Parietal lobe (tissue), 1 donor: ENCODE measurements around the gene LENG1. TPM values are rescaled to one million over a fixed set of nuclear protein-coding genes. Genes with fewer than 3 reads are reported as not detected.

Experiments used
- total RNA-seq: library from RNA; depleted of rRNA; stranded (reverse); fragments of >200 nt; gene quantifications from one replicate; pipeline ENCODE4 v1.2.3, GENCODE V29; 2014

Gene LENG1
- 4.7 TPM for total RNA-seq

GRCh38 chr19:54159352-54160181 lies at the start of gene LENG1:
Gene LENG1 (minus strand): TSS chr19:54159721. CDS start chr19:54159695, 26 bp downstream.

GRCh38 chr19:54191011-54191810 lies 31.7 kb upstream of the LENG1 start, which contains the start of gene TSEN34:
Gene TSEN34 (plus strand): TSS chr19:54191308. CDS start chr19:54191365, 57 bp downstream.

GRCh38 chr19:54189145-54189734 lies 29.7 kb upstream of the LENG1 start, which contains the start of gene MBOAT7:
Gene MBOAT7 (minus strand): TSS chr19:54189580. CDS start chr19:54188508, 1,072 bp downstream.

GRCh38 chr19:54172471-54173358 lies 13.2 kb upstream of the LENG1 start, which contains the start of gene TMC4:
Gene TMC4 (minus strand): TSS chr19:54173160. CDS start chr19:54173117, 43 bp downstream.

GRCh38 chr19:54137699-54138488 lies 21.6 kb downstream of the LENG1 start, which contains the start of gene CNOT3:
Gene CNOT3 (plus strand): TSS chr19:54137762. CDS start chr19:54142979, 5,217 bp downstream.

GRCh38 chr19:54115109-54116063 lies 44.1 kb downstream of the LENG1 start, which contains the start of the genes PRPF31 and TFPT:
Gene PRPF31 (plus strand): TSS chr19:54115754. CDS start chr19:54118279, 2,525 bp downstream.
Gene TFPT (minus strand): TSS chr19:54115657. CDS start chr19:54115269, 388 bp downstream.

Other genes starting within 250 kb of the LENG1 start
- gene CACNG8, start 196.8 kb downstream of the LENG1 start, total RNA-seq, result 8.5 TPM
- gene CACNG6, start 168.1 kb downstream of the LENG1 start, total RNA-seq, result not detected
- not detected for gene VSTM1, start 95.8 kb downstream of the LENG1 start, total RNA-seq
- gene TARM1, start 78.4 kb downstream of the LENG1 start, total RNA-seq, result not detected
- gene OSCAR, start 58.9 kb downstream of the LENG1 start, total RNA-seq, result not detected
- 8.1 TPM for gene NDUFA3, start 56.9 kb downstream of the LENG1 start, total RNA-seq
- 6.3 TPM for gene TFPT, start 44.1 kb downstream of the LENG1 start, total RNA-seq
- 31.9 TPM for gene PRPF31, start 44.0 kb downstream of the LENG1 start, total RNA-seq
- gene CNOT3, start 22.0 kb downstream of the LENG1 start, total RNA-seq, result 14.1 TPM
- 1.3 TPM for gene TMC4, start 13.4 kb upstream of the LENG1 start, total RNA-seq
- gene MBOAT7, start 29.9 kb upstream of the LENG1 start, total RNA-seq, result 26.3 TPM
- 26.0 TPM for gene TSEN34, start 31.6 kb upstream of the LENG1 start, total RNA-seq
- gene RPS9, start 41.1 kb upstream of the LENG1 start, total RNA-seq, result 935 TPM
- not detected for gene LILRB3, start 63.3 kb upstream of the LENG1 start, total RNA-seq
- not detected for gene LILRA6, start 83.1 kb upstream of the LENG1 start, total RNA-seq
- gene LILRB5, start 97.6 kb upstream of the LENG1 start, total RNA-seq, result not detected
- gene LILRB2, start 121.4 kb upstream of the LENG1 start, total RNA-seq, result not detected
- 0.63 TPM for gene LILRA5, start 153.4 kb upstream of the LENG1 start, total RNA-seq
- not detected for gene LILRA4, start 179.4 kb upstream of the LENG1 start, total RNA-seq
- gene LAIR1, start 205.2 kb upstream of the LENG1 start, total RNA-seq, result 1.3 TPM